GM18951 (cell line): ENCODE results near the gene EXOSC6.
"Not testable (repeated sequence)": the region's sequence is repeated elsewhere in the genome, so short reads cannot be mapped to it uniquely, and the experiment has no call there.

Experiments used
- POLR2A ChIP-seq: IDR thresholded peaks from 4 replicates; pipeline ENCODE4 v1.6.1; 2011; ENCODE audit warnings: mild to moderate bottlenecking; ENCODE audit not compliant: insufficient read length, insufficient read depth; ENCODE audit errors: extremely low read depth
- in situ Hi-C: fragments of 300-500 bp; cut with MboI; formaldehyde crosslinking; loops from one replicate; pipeline ENCODE4 v1.12.0; 2022; ENCODE audit warnings: low sequenced_read_pairs, mixed read lengths, inconsistent platforms; ENCODE audit not compliant: unreplicated experiment

EXOSC6 gene

GRCh38 chr16:70251629-70252354 lies at the start of gene EXOSC6:
Gene EXOSC6, minus strand, starts transcription at chr16:70251940. Its CDS starts 40 bp downstream, at chr16:70251900.
- peak; percentile 95 for TF ChIP-seq POLR2A
- in situ Hi-C loops = no loop called here

DNA sequence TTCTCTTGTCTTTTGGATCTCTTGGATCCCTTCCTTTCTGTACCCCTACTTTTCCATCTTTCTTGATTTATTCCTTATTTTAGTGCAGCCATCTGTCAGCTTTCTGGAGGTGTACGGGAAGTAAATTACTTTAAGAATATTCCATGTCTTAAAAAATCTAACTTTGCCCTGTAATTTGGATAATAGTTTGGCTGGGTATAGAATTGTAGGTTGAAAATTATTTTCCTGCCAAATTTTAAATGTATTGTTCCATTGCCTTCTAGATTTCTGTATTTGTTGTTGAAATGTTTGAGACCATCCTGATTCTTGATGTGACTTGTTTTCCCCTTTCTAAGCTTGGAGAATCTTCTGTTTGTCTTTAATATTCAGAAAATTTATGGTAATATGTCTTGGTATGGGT lies 49.4 kb upstream of the EXOSC6 start:
- in situ Hi-C loops = no loop called here
- TF ChIP-seq POLR2A = no peak

GRCh38 chr16:70298988-70299938 lies 47.5 kb upstream of the EXOSC6 start, which contains the start of gene DDX19B:
Gene DDX19B, plus strand, starts transcription at chr16:70299186. Its CDS starts 112 bp downstream, at chr16:70299298.
- in situ Hi-C loops = no loop called here

GRCh38 chr16:70295634-70296033 lies 43.9 kb upstream of the EXOSC6 start:
- no peak for TF ChIP-seq POLR2A
- in situ Hi-C loops = no loop called here

More at GRCh38 chr16:70298988-70299938, 47.5 kb upstream of the EXOSC6 start, which contains the start of gene DDX19B:
- peak; percentile 88 for TF ChIP-seq POLR2A

DNA sequence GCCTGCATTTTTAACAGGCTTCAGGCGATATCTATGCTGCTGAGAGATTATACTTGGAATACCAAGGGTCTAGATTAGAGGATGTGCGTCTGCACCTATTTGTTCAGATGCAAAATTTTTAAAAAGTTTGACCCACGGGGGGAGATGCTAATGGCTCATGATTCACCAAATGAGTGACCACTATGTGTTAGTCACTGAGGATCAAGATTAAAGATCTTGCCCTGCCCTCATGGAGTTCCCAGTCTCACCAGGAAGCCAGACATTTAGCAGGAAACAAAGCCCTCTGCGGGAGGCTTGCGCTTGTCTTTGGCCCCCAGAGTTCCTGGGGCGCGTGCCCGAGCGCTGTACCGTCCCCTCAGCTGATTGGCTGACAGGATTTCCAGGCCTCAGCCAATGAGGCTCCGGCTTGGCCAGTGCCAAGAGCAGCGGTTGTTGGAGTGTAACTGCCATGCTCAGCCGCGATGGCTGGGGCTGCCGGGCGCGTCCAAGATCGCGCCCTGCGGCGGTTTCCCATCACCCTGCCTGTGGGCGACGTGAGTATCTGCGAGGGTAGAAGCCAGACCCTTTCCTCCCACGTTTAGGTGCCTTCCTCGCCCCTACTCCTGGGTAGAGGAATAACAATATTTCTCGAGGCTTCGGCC lies 42.8 kb upstream of the EXOSC6 start:
- in situ Hi-C loops = no loop called here
- no peak for TF ChIP-seq POLR2A

DNA sequence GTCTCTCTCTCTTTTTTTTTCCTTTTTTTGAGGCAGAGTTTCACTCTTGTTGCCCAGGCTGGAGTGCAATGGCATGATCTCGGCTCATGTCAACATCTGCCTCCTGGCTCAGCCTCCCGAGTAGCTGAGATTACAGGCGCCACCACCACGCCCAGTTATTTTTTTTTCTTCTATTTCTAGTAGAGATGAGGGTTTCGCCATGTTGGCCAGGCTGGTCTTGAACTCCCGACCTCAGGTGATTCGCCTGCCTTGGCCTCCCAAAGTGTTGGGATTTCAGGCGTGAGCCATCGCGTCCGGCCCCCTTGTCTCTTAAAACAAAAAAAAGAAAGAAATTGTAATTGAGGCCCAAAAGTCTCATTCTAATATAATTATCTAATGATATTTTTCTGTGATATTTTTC lies 40.4 kb upstream of the EXOSC6 start:
- in situ Hi-C loops = not testable (repeated sequence)

DNA sequence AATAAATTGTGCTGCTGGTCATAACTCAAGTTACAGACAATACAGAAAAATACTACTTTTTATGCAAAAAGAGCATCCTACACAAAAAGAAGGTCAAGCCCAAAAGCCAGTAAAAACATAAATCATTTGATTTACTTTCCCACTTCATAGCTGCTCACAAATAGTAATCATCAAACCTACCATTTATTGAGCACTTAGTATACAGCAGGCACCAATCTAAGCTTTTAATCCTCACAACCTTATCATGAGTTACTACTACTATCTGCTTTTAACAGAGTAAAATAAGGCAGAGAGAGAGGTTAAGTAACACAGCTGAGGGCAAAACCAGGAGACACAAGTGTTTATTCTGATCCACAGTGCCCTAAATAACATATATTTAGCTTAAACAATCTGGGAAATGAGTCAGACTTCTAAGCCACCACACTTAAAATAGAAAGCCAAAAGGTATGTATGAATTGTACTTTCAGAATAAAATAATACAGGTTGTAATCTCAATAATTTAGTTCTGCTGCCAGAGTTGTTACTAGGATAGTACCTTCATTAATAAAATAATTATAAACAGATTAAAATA lies 39.3 kb upstream of the EXOSC6 start:
- no peak for TF ChIP-seq POLR2A
- in situ Hi-C loops = no loop called here

DNA sequence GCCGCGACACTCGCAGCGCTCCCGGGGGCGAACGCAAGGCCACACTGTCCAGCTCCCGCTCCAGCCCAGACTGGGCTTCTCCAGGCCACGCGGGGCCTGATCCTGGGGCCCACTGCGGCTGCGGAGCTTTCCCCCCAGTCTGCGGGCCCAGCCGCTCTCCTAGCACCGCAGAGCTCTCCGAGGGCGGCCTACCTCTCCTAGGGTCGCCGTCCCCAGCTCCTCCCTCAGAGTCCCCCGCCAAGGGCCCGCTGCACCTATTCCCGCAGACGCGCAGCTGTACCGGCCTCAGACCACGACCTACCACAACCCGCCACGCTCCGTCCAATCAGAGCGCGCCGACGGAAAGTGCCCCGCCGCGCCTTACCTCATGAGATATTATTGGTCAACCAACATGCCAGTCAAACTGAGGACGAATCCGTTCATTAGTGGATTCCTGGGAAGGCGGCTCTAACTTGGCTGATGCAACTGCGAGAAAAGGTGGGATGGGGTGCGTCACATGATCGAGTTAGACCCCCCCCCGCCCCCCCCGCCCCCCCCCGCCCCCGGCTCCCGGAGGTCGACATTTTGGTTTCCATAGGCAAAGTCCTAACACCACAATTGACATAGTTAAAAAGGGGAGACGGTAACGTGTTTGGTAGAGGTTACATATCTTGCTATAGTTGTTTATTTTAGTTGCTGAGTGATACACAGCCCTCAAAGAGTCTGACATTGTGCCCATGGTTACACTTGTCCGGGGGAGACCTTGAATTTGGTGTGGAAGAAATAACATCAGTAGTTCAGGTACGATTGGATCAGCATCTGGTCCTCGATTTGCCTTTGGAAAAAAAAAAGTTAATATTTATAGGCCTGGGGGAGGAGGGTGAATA lies 37.7 kb upstream of the EXOSC6 start, which contains the start of gene AARS1:
Gene AARS1, minus strand, starts transcription at position 278 of the 866 bp plus-strand sequence. CDS start 6,743 bp downstream, outside the sequence.
- TF ChIP-seq POLR2A = peak; percentile 95
- in situ Hi-C loops = no loop called here

GRCh38 chr16:70287304-70287971 lies 35.7 kb upstream of the EXOSC6 start:
- in situ Hi-C loops = not testable (repeated sequence)

GRCh38 chr16:70276392-70276791 lies 24.7 kb upstream of the EXOSC6 start:
- in situ Hi-C loops = no loop called here
- TF ChIP-seq POLR2A = no peak

DNA sequence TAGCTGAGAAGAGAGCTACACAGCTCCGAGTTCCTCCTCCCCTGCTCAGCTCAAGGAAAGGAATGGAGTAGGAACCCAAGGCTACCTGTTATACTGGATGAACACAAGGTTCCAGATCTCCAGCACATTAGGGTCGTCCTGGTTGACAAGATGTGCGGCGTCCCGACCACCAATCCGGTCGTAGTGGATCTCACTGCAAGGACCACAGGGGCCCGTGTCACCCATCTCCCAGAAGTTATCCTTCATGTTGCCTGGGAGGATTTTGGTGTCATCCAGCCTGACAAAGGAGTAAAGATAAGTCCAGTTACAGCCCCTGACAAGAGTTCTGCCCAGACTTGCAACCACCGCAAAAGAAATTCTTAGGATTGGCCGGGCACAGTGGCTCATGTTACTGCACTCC lies 20.0 kb upstream of the EXOSC6 start:
- no peak for TF ChIP-seq POLR2A
- in situ Hi-C loops = no loop called here
